Suprapubic skin (tissue), 3 donors: Measurements from ENCODE around the gene ROBO1.

Experiments used
- EP300 ChIP-seq: sonication (generic); formaldehyde crosslinking; IDR thresholded peaks from one replicate; pipeline ENCODE4 v1.6.1; 2017; ENCODE audit warnings: antibody characterized with exemption
- POLR2A ChIP-seq, 2 donors: fragments of 450-650 bp; IDR thresholded peaks; one replicate each; pipeline ENCODE4 v1.6.1; 2017; ENCODE audit warnings: antibody characterized with exemption in 2 of 2, mild to moderate bottlenecking in 2 of 2, moderate library complexity in 2 of 2
- TF ChIP-seq, protein P1 (sequence below), 2 donors: fragments of 200-600 bp in 1 of 2; fragments of 450-650 bp in 1 of 2; sonication (generic) in 1 of 2; IDR thresholded peaks; one replicate each; pipeline ENCODE4 v1.5.1; 2016 to 2019; ENCODE audit warnings: antibody characterized with exemption in 2 of 2, mild to moderate bottlenecking in 1 of 2, moderate library complexity in 1 of 2

DNA sequence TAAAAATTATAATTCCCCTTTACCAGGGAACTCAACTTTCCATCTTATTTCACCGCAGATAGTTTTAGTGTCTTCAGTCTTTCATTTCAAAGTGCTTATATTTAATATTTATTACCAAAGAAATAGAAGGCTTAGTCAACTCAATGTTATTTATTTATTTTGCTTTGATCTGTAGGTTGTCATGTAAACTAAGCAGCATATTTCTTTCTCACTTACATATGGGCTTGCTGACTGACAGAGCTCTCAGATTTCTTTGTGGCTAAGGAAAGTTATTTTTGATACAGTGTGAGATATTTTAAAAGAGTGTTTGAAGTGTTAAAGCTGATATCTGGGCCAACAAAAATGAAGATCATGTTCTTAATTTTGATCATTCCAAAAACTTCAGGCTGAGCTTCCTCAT is 331.4 kb downstream of the ROBO1 start:
- no peak for TF ChIP-seq POLR2A (IDR thresholded peaks at IDR 0.05)
- TF ChIP-seq, protein P1, sequence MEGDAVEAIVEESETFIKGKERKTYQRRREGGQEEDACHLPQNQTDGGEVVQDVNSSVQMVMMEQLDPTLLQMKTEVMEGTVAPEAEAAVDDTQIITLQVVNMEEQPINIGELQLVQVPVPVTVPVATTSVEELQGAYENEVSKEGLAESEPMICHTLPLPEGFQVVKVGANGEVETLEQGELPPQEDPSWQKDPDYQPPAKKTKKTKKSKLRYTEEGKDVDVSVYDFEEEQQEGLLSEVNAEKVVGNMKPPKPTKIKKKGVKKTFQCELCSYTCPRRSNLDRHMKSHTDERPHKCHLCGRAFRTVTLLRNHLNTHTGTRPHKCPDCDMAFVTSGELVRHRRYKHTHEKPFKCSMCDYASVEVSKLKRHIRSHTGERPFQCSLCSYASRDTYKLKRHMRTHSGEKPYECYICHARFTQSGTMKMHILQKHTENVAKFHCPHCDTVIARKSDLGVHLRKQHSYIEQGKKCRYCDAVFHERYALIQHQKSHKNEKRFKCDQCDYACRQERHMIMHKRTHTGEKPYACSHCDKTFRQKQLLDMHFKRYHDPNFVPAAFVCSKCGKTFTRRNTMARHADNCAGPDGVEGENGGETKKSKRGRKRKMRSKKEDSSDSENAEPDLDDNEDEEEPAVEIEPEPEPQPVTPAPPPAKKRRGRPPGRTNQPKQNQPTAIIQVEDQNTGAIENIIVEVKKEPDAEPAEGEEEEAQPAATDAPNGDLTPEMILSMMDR (IDR thresholded peaks at IDR 0.05) = no peak
- TF ChIP-seq EP300 = no peak
